Liver (tissue), 9 donors: ENCODE results near the gene ARHGAP6. TPM values are rescaled to one million over a fixed set of nuclear protein-coding genes. Genes with fewer than 3 reads are reported as not detected.

Source experiments
- DNase-seq: peaks from one replicate; pipeline ENCODE4 v3.0.0-alpha.2; 2017; ENCODE audit warnings: low spot score
- H3K27ac ChIP-seq, 2 donors: one replicate each; pipeline ENCODE4 v1.7.0; 2013; ENCODE audit warnings: inconsistent platforms in 2 of 2, low read length in 2 of 2, control low read depth in 1 of 2, low read depth in 1 of 2, mild to moderate bottlenecking in 1 of 2
- H3K27me3 ChIP-seq, 4 donors: one replicate each; pipeline versions ENCODE4 v1.6.1 to v1.7.0; 2013; ENCODE audit warnings: low read length in 3 of 4, inconsistent platforms in 1 of 4, mild to moderate bottlenecking in 1 of 4, moderate library complexity in 1 of 4; ENCODE audit not compliant: control insufficient read depth in 4 of 4, insufficient read depth in 4 of 4
- H3K36me3 ChIP-seq, 4 donors: one replicate each; pipeline versions ENCODE4 v1.6.1 to v1.7.0; 2013; ENCODE audit warnings: low read length in 3 of 4, mild to moderate bottlenecking in 3 of 4, low read depth in 1 of 4, moderate library complexity in 1 of 4; ENCODE audit not compliant: control insufficient read depth in 4 of 4, insufficient read depth in 3 of 4
- H3K4me1 ChIP-seq, 4 donors: one replicate each; pipeline versions ENCODE4 v1.6.1 to v1.7.0; 2013; ENCODE audit warnings: low read length in 3 of 4, mild to moderate bottlenecking in 3 of 4, moderate library complexity in 1 of 4; ENCODE audit not compliant: control insufficient read depth in 4 of 4, insufficient read depth in 4 of 4
- H3K4me3 ChIP-seq, 3 donors: one replicate each; pipeline versions ENCODE4 v1.6.1 to v1.7.0; 2013; ENCODE audit warnings: low read length in 3 of 3, control low read depth in 1 of 3, low read depth in 1 of 3, mild to moderate bottlenecking in 1 of 3
- H3K9ac ChIP-seq, 2 donors: one replicate each; pipeline ENCODE4 v1.7.0; 2013; ENCODE audit warnings: low read length in 2 of 2, mild to moderate bottlenecking in 2 of 2, moderate library complexity in 2 of 2, control low read depth in 1 of 2, low read depth in 1 of 2
- H3K9me3 ChIP-seq, 4 donors: one replicate each; pipeline versions ENCODE4 v1.6.1 to v1.7.0; 2013; ENCODE audit warnings: low read length in 3 of 4; ENCODE audit not compliant: control insufficient read depth in 4 of 4
- EGR1 ChIP-seq, 2 donors: IDR thresholded peaks; 2 replicates each; pipeline ENCODE4 v1.6.1; 2016 to 2018; ENCODE audit warnings: antibody characterized with exemption in 2 of 2, low read depth in 2 of 2
- FOXA1 ChIP-seq: IDR thresholded peaks from 2 replicates; pipeline ENCODE4 v1.6.1; 2016; ENCODE audit warnings: antibody characterized with exemption
- FOXA2 ChIP-seq: IDR thresholded peaks from 2 replicates; pipeline ENCODE4 v1.6.1; 2016; ENCODE audit warnings: antibody characterized with exemption
- HNF4A ChIP-seq, 2 donors: conservative IDR thresholded peaks; 2 replicates each; pipeline ENCODE4 v1.6.1; 2016; ENCODE audit warnings: antibody characterized with exemption in 2 of 2, mild to moderate bottlenecking in 2 of 2
- HNF4G ChIP-seq: IDR thresholded peaks from 2 replicates; pipeline ENCODE4 v1.6.1; 2016; ENCODE audit warnings: antibody characterized with exemption
- JUND ChIP-seq, 2 donors: IDR thresholded peaks; 2 replicates each; pipeline ENCODE4 v1.6.1; 2016; ENCODE audit warnings: antibody characterized with exemption in 2 of 2
- NR2F2 ChIP-seq: IDR thresholded peaks from 2 replicates; pipeline ENCODE4 v1.6.1; 2016; ENCODE audit warnings: antibody characterized with exemption
- RAD21 ChIP-seq, 2 donors: IDR thresholded peaks; 2 replicates each; pipeline ENCODE4 v1.6.1; 2016; ENCODE audit warnings: antibody characterized with exemption in 2 of 2, mild to moderate bottlenecking in 2 of 2
- RXRA ChIP-seq, 2 donors: IDR thresholded peaks; 2 replicates each; pipeline ENCODE4 v1.6.1; 2017 to 2018; ENCODE audit warnings: antibody characterized with exemption in 2 of 2, mild to moderate bottlenecking in 1 of 2
- SP1 ChIP-seq: IDR thresholded peaks from 2 replicates; pipeline ENCODE4 v1.6.1; 2018; ENCODE audit warnings: antibody characterized with exemption, mild to moderate bottlenecking
- TAF1 ChIP-seq: conservative IDR thresholded peaks from 2 replicates; pipeline ENCODE4 v1.6.1; 2016; ENCODE audit warnings: antibody characterized with exemption, mild to moderate bottlenecking
- WGBS: extraction: QIAGEN DNeasy Blood & Tissue Kit; methylation state at CpG from one replicate; pipeline ENCODE4 v1.1.7; 2013; 5-methylcytosine and 5-hydroxymethylcytosine counted together
- polyA plus RNA-seq, 2 donors: library from polyadenylated mRNA; stranded (reverse) in 1 of 2; unstranded in 1 of 2; fragments of 200-250 nt in 1 of 2; fragments of >200 nt in 1 of 2; fragmentation: Nextera tagmentation in 1 of 2; extraction: Ambion mirVana in 1 of 2; gene quantifications; one replicate each; pipeline versions ENCODE4 v1.2.1 to v1.2.3, GENCODE V29; 2013 to 2015
- total RNA-seq, 2 donors: library from RNA; depleted of rRNA; stranded (reverse); fragments of >200 nt; gene quantifications; one replicate each; pipeline ENCODE4 v1.2.3, GENCODE V29; 2014
- TF ChIP-seq, protein P1 (sequence below): IDR thresholded peaks from 2 replicates; pipeline ENCODE4 v1.6.1; 2016; ENCODE audit warnings: antibody characterized with exemption, mild to moderate bottlenecking
- TF ChIP-seq, protein P2 (sequence below): IDR thresholded peaks from 2 replicates; pipeline ENCODE4 v1.6.1; 2016; ENCODE audit warnings: antibody characterized with exemption
- TF ChIP-seq, protein P3 (sequence below): IDR thresholded peaks from 2 replicates; pipeline ENCODE4 v1.6.1; 2016; ENCODE audit warnings: antibody characterized with exemption
- TF ChIP-seq, protein P4 (sequence below): fragments of 150-350 bp; IDR thresholded peaks from 2 replicates; pipeline ENCODE4 v1.5.1; 2017; ENCODE audit warnings: improper control_type of control experiment, low read depth, low read length; ENCODE audit not compliant: missing input control
- TF ChIP-seq, protein P5 (sequence below): IDR thresholded peaks from 2 replicates; pipeline ENCODE4 v1.6.1; 2016; ENCODE audit warnings: antibody characterized with exemption
- donor health status: healthy.
- donor health status: healthy.
- donor health status: healthy.
- donor health status: healthy.
- donor health status: healthy.

The ARHGAP6 gene
- total and polyA plus RNA-seq, 4 donors, result 0.10 to 2.2 (median 0.65) TPM

DNA sequence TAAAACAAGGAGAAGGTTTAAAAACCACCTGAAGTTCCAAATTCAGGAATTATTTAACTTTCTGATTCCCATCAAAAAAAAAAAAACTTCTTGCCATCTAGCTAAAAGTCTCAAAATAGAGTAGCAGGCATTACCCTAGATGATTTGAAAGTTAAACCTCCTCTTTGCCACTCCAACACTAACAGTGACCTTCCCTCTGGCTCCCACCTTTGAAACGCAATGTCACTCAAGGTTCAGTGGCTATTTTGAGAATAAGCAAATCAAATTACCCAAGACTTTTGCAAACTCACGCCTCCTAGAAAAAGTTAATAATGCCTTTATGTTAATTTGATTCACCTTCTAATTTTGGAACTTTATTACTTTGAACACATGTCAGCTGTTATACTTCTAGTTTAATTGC, 103.2 kb downstream of the ARHGAP6 start:
- no peak for TF ChIP-seq JUND (IDR thresholded peaks at IDR 0.05)
- no peak for TF ChIP-seq RAD21 (IDR thresholded peaks at IDR 0.05)
- TF ChIP-seq NR2F2, result no peak
- TF ChIP-seq TAF1, result no peak
- TF ChIP-seq, protein P1, sequence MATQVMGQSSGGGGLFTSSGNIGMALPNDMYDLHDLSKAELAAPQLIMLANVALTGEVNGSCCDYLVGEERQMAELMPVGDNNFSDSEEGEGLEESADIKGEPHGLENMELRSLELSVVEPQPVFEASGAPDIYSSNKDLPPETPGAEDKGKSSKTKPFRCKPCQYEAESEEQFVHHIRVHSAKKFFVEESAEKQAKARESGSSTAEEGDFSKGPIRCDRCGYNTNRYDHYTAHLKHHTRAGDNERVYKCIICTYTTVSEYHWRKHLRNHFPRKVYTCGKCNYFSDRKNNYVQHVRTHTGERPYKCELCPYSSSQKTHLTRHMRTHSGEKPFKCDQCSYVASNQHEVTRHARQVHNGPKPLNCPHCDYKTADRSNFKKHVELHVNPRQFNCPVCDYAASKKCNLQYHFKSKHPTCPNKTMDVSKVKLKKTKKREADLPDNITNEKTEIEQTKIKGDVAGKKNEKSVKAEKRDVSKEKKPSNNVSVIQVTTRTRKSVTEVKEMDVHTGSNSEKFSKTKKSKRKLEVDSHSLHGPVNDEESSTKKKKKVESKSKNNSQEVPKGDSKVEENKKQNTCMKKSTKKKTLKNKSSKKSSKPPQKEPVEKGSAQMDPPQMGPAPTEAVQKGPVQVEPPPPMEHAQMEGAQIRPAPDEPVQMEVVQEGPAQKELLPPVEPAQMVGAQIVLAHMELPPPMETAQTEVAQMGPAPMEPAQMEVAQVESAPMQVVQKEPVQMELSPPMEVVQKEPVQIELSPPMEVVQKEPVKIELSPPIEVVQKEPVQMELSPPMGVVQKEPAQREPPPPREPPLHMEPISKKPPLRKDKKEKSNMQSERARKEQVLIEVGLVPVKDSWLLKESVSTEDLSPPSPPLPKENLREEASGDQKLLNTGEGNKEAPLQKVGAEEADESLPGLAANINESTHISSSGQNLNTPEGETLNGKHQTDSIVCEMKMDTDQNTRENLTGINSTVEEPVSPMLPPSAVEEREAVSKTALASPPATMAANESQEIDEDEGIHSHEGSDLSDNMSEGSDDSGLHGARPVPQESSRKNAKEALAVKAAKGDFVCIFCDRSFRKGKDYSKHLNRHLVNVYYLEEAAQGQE, result no peak
- TF ChIP-seq FOXA1, result no peak
- TF ChIP-seq FOXA2, result no peak
- TF ChIP-seq, protein P2, sequence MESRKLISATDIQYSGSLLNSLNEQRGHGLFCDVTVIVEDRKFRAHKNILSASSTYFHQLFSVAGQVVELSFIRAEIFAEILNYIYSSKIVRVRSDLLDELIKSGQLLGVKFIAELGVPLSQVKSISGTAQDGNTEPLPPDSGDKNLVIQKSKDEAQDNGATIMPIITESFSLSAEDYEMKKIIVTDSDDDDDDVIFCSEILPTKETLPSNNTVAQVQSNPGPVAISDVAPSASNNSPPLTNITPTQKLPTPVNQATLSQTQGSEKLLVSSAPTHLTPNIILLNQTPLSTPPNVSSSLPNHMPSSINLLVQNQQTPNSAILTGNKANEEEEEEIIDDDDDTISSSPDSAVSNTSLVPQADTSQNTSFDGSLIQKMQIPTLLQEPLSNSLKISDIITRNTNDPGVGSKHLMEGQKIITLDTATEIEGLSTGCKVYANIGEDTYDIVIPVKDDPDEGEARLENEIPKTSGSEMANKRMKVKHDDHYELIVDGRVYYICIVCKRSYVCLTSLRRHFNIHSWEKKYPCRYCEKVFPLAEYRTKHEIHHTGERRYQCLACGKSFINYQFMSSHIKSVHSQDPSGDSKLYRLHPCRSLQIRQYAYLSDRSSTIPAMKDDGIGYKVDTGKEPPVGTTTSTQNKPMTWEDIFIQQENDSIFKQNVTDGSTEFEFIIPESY, result no peak
- no peak for TF ChIP-seq SP1
- TF ChIP-seq HNF4A (conservative IDR thresholded peaks at IDR 0.05), result no peak
- TF ChIP-seq, protein P3, sequence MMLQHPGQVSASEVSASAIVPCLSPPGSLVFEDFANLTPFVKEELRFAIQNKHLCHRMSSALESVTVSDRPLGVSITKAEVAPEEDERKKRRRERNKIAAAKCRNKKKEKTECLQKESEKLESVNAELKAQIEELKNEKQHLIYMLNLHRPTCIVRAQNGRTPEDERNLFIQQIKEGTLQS, result no peak
- TF ChIP-seq, protein P4, sequence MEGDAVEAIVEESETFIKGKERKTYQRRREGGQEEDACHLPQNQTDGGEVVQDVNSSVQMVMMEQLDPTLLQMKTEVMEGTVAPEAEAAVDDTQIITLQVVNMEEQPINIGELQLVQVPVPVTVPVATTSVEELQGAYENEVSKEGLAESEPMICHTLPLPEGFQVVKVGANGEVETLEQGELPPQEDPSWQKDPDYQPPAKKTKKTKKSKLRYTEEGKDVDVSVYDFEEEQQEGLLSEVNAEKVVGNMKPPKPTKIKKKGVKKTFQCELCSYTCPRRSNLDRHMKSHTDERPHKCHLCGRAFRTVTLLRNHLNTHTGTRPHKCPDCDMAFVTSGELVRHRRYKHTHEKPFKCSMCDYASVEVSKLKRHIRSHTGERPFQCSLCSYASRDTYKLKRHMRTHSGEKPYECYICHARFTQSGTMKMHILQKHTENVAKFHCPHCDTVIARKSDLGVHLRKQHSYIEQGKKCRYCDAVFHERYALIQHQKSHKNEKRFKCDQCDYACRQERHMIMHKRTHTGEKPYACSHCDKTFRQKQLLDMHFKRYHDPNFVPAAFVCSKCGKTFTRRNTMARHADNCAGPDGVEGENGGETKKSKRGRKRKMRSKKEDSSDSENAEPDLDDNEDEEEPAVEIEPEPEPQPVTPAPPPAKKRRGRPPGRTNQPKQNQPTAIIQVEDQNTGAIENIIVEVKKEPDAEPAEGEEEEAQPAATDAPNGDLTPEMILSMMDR, result no peak
- TF ChIP-seq EGR1 (IDR thresholded peaks at IDR 0.05; ENCODE audit: low read depth in 2 of 2), result no peak
- TF ChIP-seq, protein P5, sequence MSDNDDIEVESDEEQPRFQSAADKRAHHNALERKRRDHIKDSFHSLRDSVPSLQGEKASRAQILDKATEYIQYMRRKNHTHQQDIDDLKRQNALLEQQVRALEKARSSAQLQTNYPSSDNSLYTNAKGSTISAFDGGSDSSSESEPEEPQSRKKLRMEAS, result no peak
- no peak for TF ChIP-seq HNF4G
- no peak for TF ChIP-seq RXRA (IDR thresholded peaks at IDR 0.05)

DNA sequence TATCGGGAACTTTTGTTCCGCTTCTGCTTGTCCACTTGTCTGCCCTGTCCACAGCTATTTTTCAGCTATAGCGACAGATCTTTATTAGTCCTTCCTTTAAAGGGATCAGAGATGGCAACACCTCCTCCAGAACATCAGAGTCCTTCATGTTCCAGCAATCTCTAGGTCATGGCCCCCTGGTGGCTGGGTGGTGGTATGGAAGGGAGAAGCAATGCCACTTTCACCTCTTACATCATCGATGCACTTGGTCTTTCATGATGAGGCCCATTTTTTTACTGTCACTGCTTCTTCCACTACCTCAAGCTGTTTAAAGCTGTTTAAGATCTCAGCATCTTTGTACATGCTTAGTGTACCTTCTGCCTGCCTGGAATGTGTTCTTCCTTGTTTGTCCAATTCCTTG, 106.7 kb downstream of the ARHGAP6 start:
- 98% methylated on average over 4 of the region's 4 CpGs for WGBS

More for the DNA sequence above, 103.2 kb downstream of the ARHGAP6 start:
- no peaks in the 10 kb centered on the region for H3K27me3 ChIP-seq
- H3K4me1 ChIP-seq, result no peaks in the 10 kb centered on the region
- H3K36me3 ChIP-seq, result no peaks in the 10 kb centered on the region
- 81% methylated on average over 2 of the region's 2 CpGs for WGBS
- no peaks in the 10 kb centered on the region for H3K9me3 ChIP-seq
- no peak for DNase-seq
- H3K9ac ChIP-seq, result no peak overlapping the region
- no peak overlapping the region for H3K27ac ChIP-seq
- no peak overlapping the region for H3K4me3 ChIP-seq

More for the DNA sequence above, 106.7 kb downstream of the ARHGAP6 start:
- no peaks in the 10 kb centered on the region for H3K9me3 ChIP-seq
- no peaks in the 10 kb centered on the region for H3K4me1 ChIP-seq
- no peak overlapping the region for H3K27ac ChIP-seq
- TF ChIP-seq, protein P4, result peak; percentile 30
- TF ChIP-seq HNF4A (conservative IDR thresholded peaks at IDR 0.05) (no peak), RXRA (IDR thresholded peaks at IDR 0.05) (no peak), RAD21 (IDR thresholded peaks at IDR 0.05) (peak in 1 of 2 donors; percentile 50)
- TF ChIP-seq, protein P3, result peak; percentile 23
- TF ChIP-seq, protein P1, result no peak
- DNase-seq, result peak; percentile 33
- H3K4me3 ChIP-seq, result no peak overlapping the region
- no peak overlapping the region for H3K9ac ChIP-seq
- no peaks in the 10 kb centered on the region for H3K27me3 ChIP-seq
- H3K36me3 ChIP-seq, result no peaks in the 10 kb centered on the region
